Measurements from ENCODE around the gene RIMBP3B. TPM values are rescaled to one million over a fixed set of nuclear protein-coding genes. Genes with fewer than 3 reads are reported as not detected.
"Not testable (repeated sequence)": the region's sequence is repeated elsewhere in the genome, so short reads cannot be mapped to it uniquely, and the experiment has no call there.

Gene RIMBP3B, protein sequence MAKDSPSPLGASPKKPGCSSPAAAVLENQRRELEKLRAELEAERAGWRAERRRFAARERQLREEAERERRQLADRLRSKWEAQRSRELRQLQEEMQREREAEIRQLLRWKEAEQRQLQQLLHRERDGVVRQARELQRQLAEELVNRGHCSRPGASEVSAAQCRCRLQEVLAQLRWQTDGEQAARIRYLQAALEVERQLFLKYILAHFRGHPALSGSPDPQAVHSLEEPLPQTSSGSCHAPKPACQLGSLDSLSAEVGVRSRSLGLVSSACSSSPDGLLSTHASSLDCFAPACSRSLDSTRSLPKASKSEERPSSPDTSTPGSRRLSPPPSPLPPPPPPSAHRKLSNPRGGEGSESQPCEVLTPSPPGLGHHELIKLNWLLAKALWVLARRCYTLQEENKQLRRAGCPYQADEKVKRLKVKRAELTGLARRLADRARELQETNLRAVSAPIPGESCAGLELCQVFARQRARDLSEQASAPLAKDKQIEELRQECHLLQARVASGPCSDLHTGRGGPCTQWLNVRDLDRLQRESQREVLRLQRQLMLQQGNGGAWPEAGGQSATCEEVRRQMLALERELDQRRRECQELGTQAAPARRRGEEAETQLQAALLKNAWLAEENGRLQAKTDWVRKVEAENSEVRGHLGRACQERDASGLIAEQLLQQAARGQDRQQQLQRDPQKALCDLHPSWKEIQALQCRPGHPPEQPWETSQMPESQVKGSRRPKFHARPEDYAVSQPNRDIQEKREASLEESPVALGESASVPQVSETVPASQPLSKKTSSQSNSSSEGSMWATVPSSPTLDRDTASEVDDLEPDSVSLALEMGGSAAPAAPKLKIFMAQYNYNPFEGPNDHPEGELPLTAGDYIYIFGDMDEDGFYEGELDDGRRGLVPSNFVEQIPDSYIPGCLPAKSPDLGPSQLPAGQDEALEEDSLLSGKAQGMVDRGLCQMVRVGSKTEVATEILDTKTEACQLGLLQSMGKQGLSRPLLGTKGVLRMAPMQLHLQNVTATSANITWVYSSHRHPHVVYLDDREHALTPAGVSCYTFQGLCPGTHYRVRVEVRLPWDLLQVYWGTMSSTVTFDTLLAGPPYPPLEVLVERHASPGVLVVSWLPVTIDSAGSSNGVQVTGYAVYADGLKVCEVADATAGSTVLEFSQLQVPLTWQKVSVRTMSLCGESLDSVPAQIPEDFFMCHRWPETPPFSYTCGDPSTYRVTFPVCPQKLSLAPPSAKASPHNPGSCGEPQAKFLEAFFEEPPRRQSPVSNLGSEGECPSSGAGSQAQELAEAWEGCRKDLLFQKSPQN (N-terminal part only)
- polyA plus RNA-seq (ENCODE audit: insufficient read length in 4 of 4): not detected

DNA sequence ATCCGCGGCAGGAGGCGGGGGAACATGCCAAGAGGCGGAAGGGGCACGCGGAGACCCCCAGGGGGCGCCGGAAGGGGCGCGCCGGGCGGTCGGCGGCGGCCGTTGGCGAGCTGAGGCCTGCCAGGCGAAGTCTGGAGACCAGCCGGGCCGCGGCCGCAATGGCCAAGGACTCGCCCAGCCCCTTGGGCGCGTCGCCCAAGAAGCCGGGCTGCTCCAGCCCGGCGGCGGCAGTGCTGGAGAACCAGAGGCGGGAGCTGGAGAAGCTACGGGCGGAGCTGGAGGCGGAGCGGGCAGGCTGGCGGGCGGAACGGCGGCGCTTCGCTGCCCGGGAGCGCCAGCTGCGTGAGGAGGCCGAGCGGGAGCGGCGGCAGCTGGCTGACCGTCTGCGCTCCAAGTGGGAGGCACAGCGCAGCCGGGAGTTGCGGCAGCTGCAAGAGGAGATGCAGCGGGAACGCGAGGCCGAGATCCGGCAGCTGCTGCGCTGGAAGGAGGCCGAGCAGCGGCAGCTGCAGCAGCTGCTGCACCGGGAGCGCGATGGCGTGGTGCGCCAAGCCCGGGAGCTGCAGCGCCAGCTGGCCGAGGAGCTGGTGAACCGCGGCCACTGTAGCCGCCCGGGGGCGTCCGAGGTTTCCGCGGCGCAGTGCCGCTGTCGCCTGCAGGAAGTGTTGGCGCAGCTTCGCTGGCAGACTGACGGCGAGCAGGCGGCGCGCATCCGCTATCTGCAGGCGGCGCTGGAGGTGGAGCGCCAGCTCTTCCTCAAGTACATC is at the start of gene RIMBP3B:
RIMBP3B (plus strand) TSS at position 51 of the 767 bp plus-strand sequence; CDS start at position 159, 108 bp downstream.
- not testable (repeated sequence) for DNase-seq (ENCODE audit: low read depth in 4 of 4, low spot score in 3 of 4)

DNA sequence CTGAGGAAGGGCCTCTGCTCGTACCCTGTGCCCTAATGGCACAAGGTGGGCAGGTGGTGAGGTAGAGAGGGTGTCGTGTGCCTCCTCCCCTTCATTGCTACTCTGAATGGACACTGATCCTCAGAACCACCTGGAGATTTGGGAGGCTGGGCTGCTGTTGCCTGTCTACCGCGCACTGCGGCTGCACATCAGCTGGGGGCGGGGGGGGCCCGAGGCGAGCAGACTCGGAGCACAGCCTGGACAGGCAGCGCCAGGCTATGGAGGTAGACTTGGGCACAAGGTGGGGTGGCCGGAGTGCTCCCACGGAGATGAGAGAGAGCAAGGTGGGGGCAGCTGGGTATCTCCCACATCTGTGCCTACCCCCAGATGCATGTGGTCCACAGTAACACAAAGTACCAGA is 26.0 kb upstream of the RIMBP3B start:
- DNase-seq (ENCODE audit: low read depth in 4 of 4, low spot score in 3 of 4): not testable (repeated sequence)

DNA sequence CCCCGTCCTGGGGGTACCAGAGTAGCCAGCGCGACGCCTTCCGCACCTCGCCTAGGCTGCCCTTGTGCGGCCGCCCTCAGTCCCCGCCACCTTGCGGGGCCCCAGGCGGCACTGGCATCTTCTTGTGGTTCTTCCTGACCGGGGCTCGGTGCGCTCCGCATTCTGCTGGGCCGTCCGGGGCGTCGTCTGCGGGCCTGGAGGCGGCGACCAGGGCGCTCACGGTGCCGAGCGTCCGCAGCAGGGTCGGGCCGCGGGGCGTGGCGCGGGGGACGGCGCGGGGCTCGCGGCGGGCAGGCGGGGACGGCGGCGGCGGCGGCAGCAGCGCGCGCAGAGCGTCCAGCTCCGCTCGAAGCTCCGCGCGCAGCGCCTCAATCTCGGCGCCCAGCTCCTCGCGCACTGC is 23.0 kb upstream of the RIMBP3B start:
- DNase-seq (ENCODE audit: low read depth in 4 of 4, low spot score in 3 of 4): not testable (repeated sequence)

DNA sequence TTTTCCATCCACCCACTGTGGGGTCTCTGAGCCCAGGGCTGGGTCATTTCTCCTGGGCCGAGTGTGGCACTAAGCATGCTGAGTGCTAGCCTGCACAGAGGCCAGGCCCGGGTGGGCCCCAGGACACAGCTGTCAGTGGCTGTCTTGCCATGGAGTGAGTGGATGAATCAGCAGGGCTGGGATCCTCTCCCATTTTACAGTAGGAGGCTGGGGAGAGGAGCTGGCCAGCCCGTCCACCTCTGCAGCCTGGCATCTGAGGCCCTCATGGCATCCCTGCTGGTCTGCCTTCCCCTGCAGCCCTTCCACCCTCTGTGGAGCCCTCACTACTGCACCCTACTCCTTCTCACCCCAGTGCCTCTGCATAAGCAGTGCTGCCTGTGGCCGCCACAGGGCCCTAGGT is 21.1 kb upstream of the RIMBP3B start:
- not testable (repeated sequence) for DNase-seq (ENCODE audit: low read depth in 4 of 4, low spot score in 3 of 4)

DNA sequence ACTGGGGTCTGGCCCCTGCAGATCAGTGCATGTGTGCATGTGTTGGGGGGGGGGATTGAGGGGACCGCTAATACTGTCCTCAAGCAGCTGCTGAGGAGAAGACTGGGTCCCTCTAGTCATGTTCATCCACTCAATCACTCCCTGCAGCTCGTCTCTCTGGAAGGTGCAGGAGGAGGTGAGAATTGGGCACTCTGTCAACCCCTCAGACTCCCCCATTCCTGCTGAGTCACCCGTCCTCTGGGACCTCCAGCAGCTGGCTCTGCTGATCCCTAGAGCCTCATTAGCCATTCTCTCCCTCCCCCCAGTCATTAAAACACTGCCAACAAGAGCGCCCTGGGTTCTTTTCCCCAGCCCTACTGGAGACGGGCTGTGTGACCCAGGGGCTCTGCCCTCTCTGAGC is 20.5 kb upstream of the RIMBP3B start:
- DNase-seq (ENCODE audit: low read depth in 4 of 4, low spot score in 3 of 4): not testable (repeated sequence)

DNA sequence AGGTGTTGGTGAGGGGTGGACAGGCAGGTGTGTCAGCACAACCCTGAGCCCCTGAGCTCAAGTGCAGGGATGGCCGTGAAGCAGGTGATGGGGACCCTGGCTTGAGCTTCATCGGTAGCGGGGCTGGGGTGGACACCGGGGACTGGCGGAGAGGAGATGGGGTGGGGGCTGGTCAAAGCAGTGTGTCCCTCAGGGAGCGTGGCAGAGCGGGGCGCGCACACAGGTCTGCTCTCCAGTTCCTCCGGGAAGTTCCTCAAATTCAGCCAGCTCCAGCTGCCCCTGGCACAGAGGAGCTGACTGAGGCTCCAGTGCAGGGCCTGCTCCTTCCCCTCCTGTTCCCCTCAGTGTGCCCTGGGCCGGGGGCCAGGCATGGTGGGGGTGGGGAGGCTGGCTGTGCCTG is 19.7 kb upstream of the RIMBP3B start:
- not testable (repeated sequence) for DNase-seq (ENCODE audit: low read depth in 4 of 4, low spot score in 3 of 4)

DNA sequence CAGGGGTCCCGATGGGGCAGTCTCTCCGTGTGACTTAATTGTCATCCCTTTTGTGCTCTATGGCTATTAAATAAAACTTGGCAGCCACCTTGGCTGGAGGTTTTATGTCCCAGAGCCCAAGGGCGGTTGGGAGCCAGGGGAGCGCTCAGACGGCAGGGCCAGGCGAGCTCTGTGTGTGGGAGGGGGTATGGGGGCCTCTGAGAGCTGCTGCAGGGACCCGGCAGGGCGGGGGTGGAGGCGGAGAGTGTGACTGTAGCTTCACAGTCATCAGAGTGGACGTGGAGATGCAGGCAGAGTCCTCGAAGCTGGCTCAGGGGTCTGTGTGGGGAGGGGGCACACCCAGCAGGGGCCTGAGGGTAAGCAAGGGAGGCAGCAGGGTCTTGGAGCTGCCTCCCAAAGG is 19.2 kb upstream of the RIMBP3B start:
- not testable (repeated sequence) for DNase-seq (ENCODE audit: low read depth in 4 of 4, low spot score in 3 of 4)

DNA sequence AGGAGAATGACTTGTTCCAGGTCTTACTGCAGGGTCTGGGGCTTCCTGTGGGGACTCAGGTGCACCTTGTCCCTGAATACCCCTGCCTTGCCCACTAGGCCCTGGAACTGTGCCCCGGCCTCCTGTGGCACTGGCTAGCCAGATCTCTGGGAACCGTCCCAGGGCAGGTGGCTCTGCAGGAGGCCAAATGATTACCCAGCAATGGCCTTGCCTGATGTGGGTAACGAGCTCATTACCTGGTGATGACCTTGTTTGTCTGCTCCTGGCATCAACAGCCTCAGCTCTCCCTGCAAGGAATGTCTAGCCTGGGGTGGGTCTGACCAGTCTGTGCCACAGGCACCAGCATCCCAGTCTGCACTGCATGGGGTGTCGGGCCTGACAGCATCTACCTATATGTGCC is 18.2 kb upstream of the RIMBP3B start:
- DNase-seq (ENCODE audit: low read depth in 4 of 4, low spot score in 3 of 4): not testable (repeated sequence)

DNA sequence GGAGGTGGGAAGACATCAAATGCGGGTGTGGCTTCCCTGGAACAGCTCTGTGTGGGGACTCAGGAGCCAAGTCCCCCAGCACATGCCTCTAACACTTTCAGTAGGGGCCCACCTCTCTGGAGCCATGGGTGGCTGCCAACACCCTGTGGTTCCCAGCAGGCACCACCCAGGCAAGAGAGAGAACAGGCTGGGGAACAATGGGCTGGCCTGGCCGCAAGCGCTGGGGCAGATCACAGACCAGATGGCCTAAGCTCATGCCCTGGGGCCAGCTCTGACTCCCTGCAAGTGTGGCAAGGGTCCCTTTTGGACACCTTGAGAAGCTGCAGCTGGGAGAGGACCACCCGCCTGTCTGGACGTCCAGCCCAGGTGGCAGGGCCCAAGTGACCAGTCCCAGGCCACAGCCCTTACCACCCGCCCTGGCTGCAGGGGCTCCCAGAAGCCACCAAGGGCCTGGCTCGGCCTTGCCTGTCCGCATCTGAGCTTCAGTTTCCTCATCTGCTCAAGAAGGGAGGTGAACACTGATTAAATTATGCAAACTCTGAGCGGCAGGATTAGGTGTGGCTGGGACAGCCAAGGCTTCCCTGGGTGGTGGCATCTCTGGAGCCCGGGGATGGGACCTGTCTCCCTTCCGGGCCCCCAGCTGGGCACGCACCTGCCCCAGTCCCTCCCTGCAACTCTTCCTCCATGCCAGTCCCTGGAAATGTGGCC is 14.8 kb upstream of the RIMBP3B start:
- not testable (repeated sequence) for DNase-seq (ENCODE audit: low read depth in 4 of 4, low spot score in 3 of 4)

DNA sequence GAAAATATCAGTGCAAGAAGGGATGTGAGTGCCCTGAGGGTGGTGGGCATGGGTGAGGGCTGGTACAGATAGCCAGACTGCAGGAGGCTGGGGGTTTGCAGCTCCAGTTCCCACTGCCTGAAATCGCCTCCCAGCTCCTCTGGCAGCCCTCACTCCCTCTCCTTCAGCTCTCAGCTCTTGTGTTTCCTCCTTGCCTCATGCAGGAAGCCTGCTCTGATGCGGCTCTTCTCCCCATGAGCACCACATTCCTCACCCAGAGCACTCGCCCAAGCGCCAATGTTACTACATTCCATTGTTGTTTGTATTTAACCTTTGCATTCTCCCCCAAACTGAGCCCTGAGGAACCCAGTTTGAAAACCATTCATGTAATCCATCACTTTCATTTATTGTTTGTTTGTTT is 7.7 kb upstream of the RIMBP3B start:
- DNase-seq (ENCODE audit: low read depth in 4 of 4, low spot score in 3 of 4): not testable (repeated sequence)

DNA sequence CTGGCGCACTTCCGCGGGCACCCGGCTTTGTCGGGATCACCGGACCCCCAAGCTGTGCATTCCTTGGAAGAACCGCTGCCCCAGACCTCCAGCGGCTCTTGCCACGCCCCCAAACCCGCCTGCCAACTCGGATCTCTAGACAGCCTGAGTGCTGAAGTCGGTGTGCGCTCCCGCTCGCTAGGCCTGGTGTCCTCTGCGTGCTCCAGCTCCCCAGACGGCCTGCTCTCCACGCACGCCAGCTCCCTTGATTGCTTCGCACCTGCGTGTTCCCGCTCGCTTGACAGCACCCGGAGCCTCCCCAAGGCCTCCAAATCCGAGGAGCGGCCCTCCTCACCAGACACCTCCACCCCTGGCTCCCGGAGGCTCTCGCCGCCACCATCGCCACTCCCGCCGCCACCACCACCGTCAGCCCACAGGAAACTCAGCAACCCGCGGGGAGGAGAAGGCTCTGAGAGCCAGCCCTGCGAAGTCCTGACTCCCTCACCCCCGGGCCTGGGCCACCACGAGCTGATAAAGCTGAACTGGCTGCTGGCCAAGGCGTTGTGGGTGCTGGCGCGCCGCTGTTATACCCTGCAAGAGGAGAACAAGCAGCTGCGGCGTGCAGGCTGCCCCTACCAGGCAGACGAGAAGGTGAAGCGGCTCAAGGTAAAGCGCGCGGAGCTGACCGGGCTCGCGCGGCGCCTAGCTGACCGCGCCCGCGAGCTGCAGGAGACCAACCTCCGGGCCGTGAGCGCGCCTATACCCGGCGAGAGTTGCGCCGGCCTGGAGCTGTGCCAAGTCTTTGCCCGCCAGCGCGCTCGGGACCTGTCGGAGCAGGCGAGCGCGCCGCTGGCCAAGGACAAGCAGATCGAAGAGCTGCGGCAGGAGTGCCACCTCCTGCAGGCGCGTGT is 1.2 kb downstream of the RIMBP3B start:
- not testable (repeated sequence) for DNase-seq (ENCODE audit: low read depth in 4 of 4, low spot score in 3 of 4)

DNA sequence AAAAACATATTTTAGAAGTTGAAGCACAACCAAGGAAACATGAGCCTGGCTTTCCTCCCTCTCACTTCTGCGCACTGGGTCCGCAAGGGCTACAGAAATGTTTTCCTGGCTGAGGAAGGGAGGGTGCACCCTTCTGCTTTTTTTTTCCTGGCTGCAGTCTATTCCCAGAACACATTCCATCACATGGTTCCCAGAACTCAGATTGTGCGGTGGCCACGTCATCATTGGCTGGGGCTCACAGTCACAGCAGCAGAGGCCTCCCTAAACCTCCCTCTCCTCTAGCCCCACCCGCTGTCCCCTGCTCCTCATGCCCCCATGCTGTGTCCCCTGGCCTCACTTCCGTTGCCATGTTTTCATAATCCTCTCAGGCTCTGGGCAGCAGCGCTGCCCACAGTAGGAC is 5.9 kb downstream of the RIMBP3B start:
- not testable (repeated sequence) for DNase-seq (ENCODE audit: low read depth in 4 of 4, low spot score in 3 of 4)

DNA sequence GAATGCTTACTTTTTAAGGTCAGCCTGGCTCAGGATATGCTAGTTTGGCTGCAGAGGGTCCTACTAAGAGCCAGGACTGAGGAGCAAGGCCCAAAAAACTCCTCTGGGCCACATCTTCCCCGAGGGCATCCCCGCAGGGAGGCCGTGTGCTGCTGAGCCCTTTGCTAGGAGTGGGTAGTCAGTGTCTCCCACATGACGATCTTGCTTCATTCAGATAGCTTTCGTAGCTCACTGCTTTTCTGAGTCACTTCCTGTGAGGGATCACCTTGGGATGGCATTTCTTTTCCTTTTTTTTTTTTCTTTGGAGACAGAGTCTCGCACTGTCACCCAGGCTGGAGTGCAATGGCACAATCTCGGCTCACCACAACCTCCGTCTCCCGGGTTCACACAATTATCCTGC is 6.5 kb downstream of the RIMBP3B start:
- DNase-seq (ENCODE audit: low read depth in 4 of 4, low spot score in 3 of 4): not testable (repeated sequence)

DNA sequence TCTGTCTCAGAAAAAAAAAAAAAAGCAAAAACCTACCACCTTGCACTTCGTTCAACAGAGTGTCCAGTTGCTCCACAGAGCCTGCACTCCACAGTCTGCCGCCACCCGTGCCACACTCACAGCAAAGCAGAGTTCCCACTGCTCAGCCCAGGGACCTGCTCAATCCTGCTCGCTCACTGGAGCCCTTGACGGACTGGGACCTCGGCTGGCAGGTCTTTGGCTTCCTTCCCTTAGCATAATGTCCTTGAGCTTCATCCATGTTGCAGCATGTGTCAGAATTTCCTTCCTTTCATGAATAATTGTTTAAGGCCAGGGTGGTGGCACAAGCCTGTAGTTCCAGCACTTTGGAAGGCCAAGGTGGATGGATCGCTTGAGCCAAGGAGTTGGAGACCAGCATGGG is 11.1 kb downstream of the RIMBP3B start:
- not testable (repeated sequence) for DNase-seq (ENCODE audit: low read depth in 4 of 4, low spot score in 3 of 4)

DNA sequence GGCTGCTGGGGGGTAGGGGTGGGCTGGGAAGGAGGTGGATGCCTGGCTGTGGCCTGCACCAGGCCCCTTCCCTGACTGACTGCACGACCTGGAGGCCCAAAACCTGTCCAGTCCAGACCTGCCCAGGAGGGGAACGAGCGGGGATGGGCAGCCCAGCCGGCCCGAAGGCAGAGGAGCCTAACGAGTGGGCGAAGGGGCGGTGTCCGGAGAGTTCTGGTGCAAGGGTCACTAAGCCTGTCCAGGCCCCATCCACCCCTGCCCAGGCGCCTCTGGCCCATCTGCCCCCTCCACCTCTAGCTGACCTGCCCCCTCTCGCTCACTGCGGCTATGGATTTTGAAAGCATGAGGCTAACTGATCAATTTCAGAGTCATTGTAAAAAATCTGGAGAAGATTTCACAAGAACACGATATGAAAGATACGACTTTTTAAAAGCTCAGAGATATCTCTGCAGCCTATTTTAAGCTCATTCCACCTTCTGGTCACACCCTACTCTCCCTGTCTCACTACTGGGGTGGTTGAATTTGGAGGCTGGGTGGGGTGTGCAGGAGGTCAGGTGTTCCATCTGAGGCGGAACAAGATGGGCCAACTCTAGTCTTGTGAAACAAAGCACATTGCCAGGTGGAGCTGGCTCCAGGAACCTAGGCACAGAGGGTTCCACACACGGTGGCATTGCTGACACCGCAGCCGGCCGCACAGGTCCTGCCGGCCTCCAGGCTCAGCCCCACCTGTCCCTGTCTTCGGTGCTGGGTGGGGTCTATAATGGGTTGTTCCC is 17.8 kb downstream of the RIMBP3B start:
- DNase-seq (ENCODE audit: low read depth in 4 of 4, low spot score in 3 of 4): not testable (repeated sequence)

DNA sequence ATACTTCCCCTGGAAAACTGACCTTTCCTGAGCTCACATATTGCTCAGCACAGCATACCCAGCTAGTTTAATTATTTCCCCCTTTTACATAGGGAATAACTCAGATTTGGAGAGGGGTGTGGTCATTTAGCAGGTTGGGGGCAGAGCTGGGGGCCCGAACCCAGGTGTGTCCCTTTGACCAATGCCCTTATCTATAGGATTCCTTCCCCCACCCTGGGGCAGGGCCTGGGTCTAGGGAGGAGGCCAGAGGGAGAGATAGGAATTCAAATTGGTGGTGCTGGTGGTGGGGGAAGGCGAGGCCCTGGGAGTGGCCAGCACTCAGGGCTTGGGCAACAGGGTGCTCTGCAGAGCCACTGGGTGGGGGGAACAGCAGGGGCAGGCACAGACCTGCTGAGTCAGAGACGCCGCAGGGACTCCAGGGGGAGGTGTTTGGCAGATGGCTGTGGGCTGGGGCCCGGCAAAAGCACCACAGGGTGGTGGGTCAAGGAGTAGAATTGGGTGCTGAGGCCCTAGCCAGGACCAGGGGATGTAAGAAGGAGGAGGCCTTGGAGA is 19.3 kb downstream of the RIMBP3B start:
- not testable (repeated sequence) for DNase-seq (ENCODE audit: low read depth in 4 of 4, low spot score in 3 of 4)

DNA sequence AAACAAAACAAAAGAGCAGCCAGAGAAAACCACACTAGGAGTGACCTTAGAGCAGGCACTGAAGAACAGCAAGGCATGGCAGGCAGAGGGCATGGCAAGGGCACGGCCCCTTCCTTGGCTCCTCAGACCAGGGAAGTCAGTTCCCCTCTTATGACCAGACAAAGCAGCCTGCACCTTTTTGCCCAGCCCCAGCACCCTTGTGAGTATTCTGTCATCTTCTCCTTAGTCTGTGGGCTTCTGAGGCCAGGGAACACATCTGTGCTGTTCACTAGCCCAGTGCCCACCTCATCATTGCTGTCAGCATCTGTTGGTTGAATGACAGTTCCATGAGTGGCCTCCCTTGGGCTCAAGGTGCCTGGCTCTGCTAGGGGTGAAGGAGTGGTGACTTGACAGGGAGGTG is 23.6 kb downstream of the RIMBP3B start:
- not testable (repeated sequence) for DNase-seq (ENCODE audit: low read depth in 4 of 4, low spot score in 3 of 4)
